Spleen (tissue), 11 donors: ENCODE measurements around the gene HINT1. TPM values are rescaled to one million over a fixed set of nuclear protein-coding genes. Genes with fewer than 3 reads are reported as not detected.

Source experiments
- DNase-seq: peaks from one replicate; pipeline ENCODE4 v3.0.0-alpha.2; 2020
- H3K27ac ChIP-seq, 8 donors: fragments of 200-600 bp; sonication (generic) in 7 of 8; 1 replicate in 4 of 8; 2 replicates in 4 of 8; pipeline versions ENCODE4 v1.5.0 to v1.8.0; 2016 to 2021; ENCODE audit warnings: inconsistent platforms in 4 of 8, mild to moderate bottlenecking in 4 of 8, moderate library complexity in 1 of 8
- H3K27me3 ChIP-seq, 7 donors: fragments of 200-600 bp; sonication (generic) in 6 of 7; replicated peaks in 1 of 7; 1 replicate in 4 of 7; 2 replicates in 3 of 7; pipeline versions ENCODE4 v1.5.0 to v1.8.0; 2016 to 2021; ENCODE audit warnings: inconsistent platforms in 3 of 7, mild to moderate bottlenecking in 1 of 7
- H3K36me3 ChIP-seq, 6 donors: fragments of 200-600 bp; sonication (generic) in 5 of 6; 1 replicate in 4 of 6; 2 replicates in 2 of 6; pipeline versions ENCODE4 v1.5.0 to v1.8.0; 2016 to 2021; ENCODE audit warnings: inconsistent platforms in 2 of 6
- H3K4me1 ChIP-seq, 6 donors: fragments of 200-600 bp; sonication (generic) in 5 of 6; 1 replicate in 3 of 6; 2 replicates in 3 of 6; pipeline versions ENCODE4 v1.5.0 to v1.8.0; 2016 to 2021; ENCODE audit warnings: inconsistent platforms in 3 of 6
- H3K4me3 ChIP-seq, 8 donors: fragments of 200-600 bp; sonication (generic) in 7 of 8; 1 replicate in 4 of 8; 2 replicates in 4 of 8; pipeline versions ENCODE4 v1.5.0 to v1.8.0; 2016 to 2021; ENCODE audit warnings: inconsistent platforms in 4 of 8, mild to moderate bottlenecking in 4 of 8, moderate library complexity in 2 of 8
- H3K9me3 ChIP-seq, 8 donors: fragments of 200-600 bp; sonication (generic) in 7 of 8; 1 replicate in 4 of 8; 2 replicates in 4 of 8; pipeline versions ENCODE4 v1.5.0 to v1.8.0; 2016 to 2021; ENCODE audit warnings: inconsistent platforms in 4 of 8
- CTCF ChIP-seq, 11 experiments: fragments of 200-600 bp in 7 of 11; fragments of 450-650 bp in 4 of 11; sonication (generic) in 4 of 11; IDR thresholded peaks in 8 of 11; conservative IDR thresholded peaks in 3 of 11; 1 replicate in 7 of 11; 2 replicates in 4 of 11; pipeline versions ENCODE4 v1.4.0 to v1.8.0; 2016 to 2021; ENCODE audit warnings: antibody characterized with exemption in 11 of 11, inconsistent platforms in 4 of 11, mild to moderate bottlenecking in 1 of 11
- POLR2A ChIP-seq, 3 donors: fragments of 450-650 bp; IDR thresholded peaks; one replicate each; pipeline ENCODE4 v1.5.1; 2017; ENCODE audit warnings: antibody characterized with exemption in 3 of 3, mild to moderate bottlenecking in 1 of 3
- POLR2AphosphoS5 ChIP-seq, 3 donors: sonication (generic); formaldehyde crosslinking; IDR thresholded peaks; one replicate each; pipeline ENCODE4 v1.5.1; 2017; ENCODE audit warnings: antibody characterized with exemption in 3 of 3
- WGBS, 5 donors: extraction: QIAGEN DNeasy Blood & Tissue Kit in 3 of 5; methylation state at CpG; one replicate each; pipeline versions ENCODE4 v1.1.5 to v1.1.7; 2013 to 2018; 5-methylcytosine and 5-hydroxymethylcytosine counted together
- intact Hi-C: fragments of 100-400 bp; cut with DNase I; formaldehyde crosslinking; loops from one replicate; pipeline ENCODE4 v1.15.0; 2023; ENCODE audit warnings: low total_unique reads
- polyA plus RNA-seq, 3 donors: library from polyadenylated mRNA; stranded (reverse); fragments of 200-250 nt; gene quantifications; one replicate each; pipeline ENCODE4 v1.2.1, GENCODE V29; 2013
- total RNA-seq, 7 donors: library from RNA; depleted of rRNA in 3 of 7; stranded (reverse); fragments of >200 nt in 3 of 7; fragmentation: NEBNext Ultra II Directional in 4 of 7; extraction: Animal tissue kit (Norgen Biotek cat#: 25700) in 4 of 7; gene quantifications; one replicate each; pipeline versions ENCODE4 v1.1.0 to v1.2.1, GENCODE V29; 2016 to 2021
- donor health status: healthy with polysubstance abuse.
- donor health status: DM: no; HTN: no; CAD: no; lungs with moderate emphysema.
- donor health status: DM: no; HTN: no; CAD: no.
- donor health status: Bipolar disorder and iron deficiency.
- donor health status: healthy.
- donor health status: DM: no; HTN: no; CAD: no.
- donor health status: DM: yes; HTN: yes; CAD: no.

HINT1 gene
- total and polyA plus RNA-seq, 10 donors, result 130 to 424 (median 171) TPM

GRCh38 chr5:131211669-131212068, 46.6 kb upstream of the HINT1 start:
- peak overlapping the region in 5 of 8 donors; percentile 13 to 61 (median 22) for H3K4me3 ChIP-seq
- H3K27me3 ChIP-seq, result no peaks in the 10 kb centered on the region
- TF ChIP-seq CTCF (IDR thresholded peaks at IDR 0.05 in 8 of 11, conservative IDR thresholded peaks at IDR 0.05 in 3 of 11) (no peak), POLR2AphosphoS5 (IDR thresholded peaks at IDR 0.05) (no peak), POLR2A (IDR thresholded peaks at IDR 0.05) (no peak)
- peaks cover 3 to 88% (median 44%) of the 10 kb centered on the region in 6 donors for H3K4me1 ChIP-seq
- H3K27ac ChIP-seq, result peak overlapping the region; percentile 49 to 88 (median 78)
- DNase-seq, result no peak
- 85 to 91% (median 86%) methylated on average over 5 of the region's 5 CpGs for WGBS, 5 donors
- H3K9me3 ChIP-seq, result no peaks in the 10 kb centered on the region
- intact Hi-C loops, result no loop called here
- no peaks in the 10 kb centered on the region for H3K36me3 ChIP-seq

DNA sequence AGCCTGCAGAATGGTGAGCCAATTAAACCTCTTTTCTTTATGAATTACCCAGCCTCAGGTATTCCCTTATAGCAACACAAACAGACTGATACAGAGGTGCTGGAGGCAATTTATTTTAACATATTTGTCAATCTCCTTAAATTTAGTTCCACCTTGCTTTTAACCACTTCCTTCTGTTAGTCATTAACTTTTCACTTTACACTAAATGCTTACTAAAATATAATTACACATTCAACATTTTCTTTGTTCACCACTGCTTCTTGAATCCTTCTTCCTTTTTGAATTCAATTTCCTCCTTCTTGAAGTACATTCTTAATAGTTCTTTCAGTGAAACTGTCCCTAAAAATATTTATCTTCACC, 45.1 kb upstream of the HINT1 start:
- intact Hi-C loops, result no loop called here
- peak overlapping the region; percentile 55 to 88 (median 78) for H3K27ac ChIP-seq
- no peak for DNase-seq

GRCh38 chr5:131209506-131210150, 44.6 kb upstream of the HINT1 start:
- no peak for DNase-seq
- WGBS, 5 donors, result 11 to 31% (median 19%) methylated on average over 6 of the region's 6 CpGs
- H3K36me3 ChIP-seq, result no peaks in the 10 kb centered on the region
- H3K4me1 ChIP-seq, result peaks cover 3 to 80% (median 37%) of the 10 kb centered on the region in 6 donors
- H3K9me3 ChIP-seq, result no peaks in the 10 kb centered on the region
- intact Hi-C loops, result no loop called here
- H3K4me3 ChIP-seq, result peak overlapping the region; percentile 8 to 61 (median 16)
- H3K27me3 ChIP-seq, result no peaks in the 10 kb centered on the region
- H3K27ac ChIP-seq, result peak overlapping the region; percentile 55 to 88 (median 78)
- TF ChIP-seq POLR2AphosphoS5 (IDR thresholded peaks at IDR 0.05), result peak in 1 of 3 donors; percentile 81
- peak in 1 of 3 donors; percentile 33 for TF ChIP-seq POLR2A (IDR thresholded peaks at IDR 0.05)
- no peak for TF ChIP-seq CTCF (IDR thresholded peaks at IDR 0.05 in 8 of 11, conservative IDR thresholded peaks at IDR 0.05 in 3 of 11)

More for the DNA sequence above, 45.1 kb upstream of the HINT1 start:
- Histone ChIP-seq H3K9me3 (no peaks in the 10 kb centered on the region), H3K27me3 (no peaks in the 10 kb centered on the region), H3K4me1 (peaks cover 3 to 85% (median 41%) of the 10 kb centered on the region in 6 donors), H3K4me3 (peak overlapping the region; percentile 8 to 61 (median 16)), H3K36me3 (no peaks in the 10 kb centered on the region)
- no peak for TF ChIP-seq POLR2A (IDR thresholded peaks at IDR 0.05)
- no peak for TF ChIP-seq POLR2AphosphoS5 (IDR thresholded peaks at IDR 0.05)
- TF ChIP-seq CTCF (IDR thresholded peaks at IDR 0.05 in 8 of 11, conservative IDR thresholded peaks at IDR 0.05 in 3 of 11), result no peak

GRCh38 chr5:131209175-131209505, 44.1 kb upstream of the HINT1 start:
- TF ChIP-seq POLR2A (IDR thresholded peaks at IDR 0.05) (no peak), CTCF (IDR thresholded peaks at IDR 0.05 in 8 of 11, conservative IDR thresholded peaks at IDR 0.05 in 3 of 11) (no peak), POLR2AphosphoS5 (IDR thresholded peaks at IDR 0.05) (no peak)
- no peaks in the 10 kb centered on the region for H3K9me3 ChIP-seq
- intact Hi-C loops, result no loop called here
- H3K4me3 ChIP-seq, result no peak overlapping the region
- WGBS, 5 donors, result 0 to 50% (median 29%) methylated on average over 1 of the region's 1 CpG
- peaks cover 1 to 75% (median 32%) of the 10 kb centered on the region in 6 donors for H3K4me1 ChIP-seq
- H3K36me3 ChIP-seq, result no peaks in the 10 kb centered on the region
- H3K27ac ChIP-seq, result peak overlapping the region in 7 of 8 donors; percentile 63 to 88 (median 79)
- DNase-seq, result no peak
- no peaks in the 10 kb centered on the region for H3K27me3 ChIP-seq
